HL-60 (cell line): ENCODE data around the gene RIPK4.
"Not testable (repeated sequence)": the region's sequence is repeated elsewhere in the genome, so short reads cannot be mapped to it uniquely, and the experiment has no call there.

ENCODE experiments used
- DNase-seq, 2 experiments: peaks; one replicate each; pipeline ENCODE4 v3.0.0-alpha.2; 2010 to 2020; ENCODE audit warnings: low read depth in 1 of 2, low spot score in 1 of 2
- H3K27ac ChIP-seq: fragments of 250-450 bp; sonication (Bioruptor Pico); replicated peaks from 2 replicates; pipeline ENCODE4 v1.5.1; 2020; ENCODE audit warnings: mild to moderate bottlenecking, moderate library complexity
- H3K27me3 ChIP-seq: fragments of 250-450 bp; sonication (Bioruptor Pico); 2 replicates; pipeline ENCODE4 v1.5.1; 2021; ENCODE audit warnings: mild to moderate bottlenecking, moderate library complexity; ENCODE audit not compliant: insufficient read depth, poor library complexity, severe bottlenecking
- H3K4me3 ChIP-seq: replicated peaks from 2 replicates; pipeline ENCODE4 v1.5.1; 2011; ENCODE audit warnings: mild to moderate bottlenecking, control low read depth, low read length; ENCODE audit not compliant: insufficient read depth
- GABPA ChIP-seq: IDR thresholded peaks from 2 replicates; pipeline ENCODE4 v1.6.1; 2012; ENCODE audit warnings: low read depth
- POLR2AphosphoS5 ChIP-seq: IDR thresholded peaks from 2 replicates; pipeline ENCODE4 v1.6.1; 2012; ENCODE audit warnings: low read depth
- SPI1 ChIP-seq: IDR thresholded peaks from 2 replicates; pipeline ENCODE4 v1.6.1; 2012; ENCODE audit warnings: low read depth, mild to moderate bottlenecking, borderline replicate concordance
- TF ChIP-seq, protein P1 (sequence below): IDR thresholded peaks from 2 replicates; pipeline ENCODE4 v1.6.1; 2012; ENCODE audit warnings: low read depth; ENCODE audit not compliant: insufficient replicate concordance
- TF ChIP-seq, protein P2 (sequence below): IDR thresholded peaks from one replicate; pipeline ENCODE4 v1.5.1; 2011; ENCODE audit warnings: low read length, control low read depth, inconsistent platforms; ENCODE audit not compliant: insufficient read depth

The RIPK4 gene

DNA sequence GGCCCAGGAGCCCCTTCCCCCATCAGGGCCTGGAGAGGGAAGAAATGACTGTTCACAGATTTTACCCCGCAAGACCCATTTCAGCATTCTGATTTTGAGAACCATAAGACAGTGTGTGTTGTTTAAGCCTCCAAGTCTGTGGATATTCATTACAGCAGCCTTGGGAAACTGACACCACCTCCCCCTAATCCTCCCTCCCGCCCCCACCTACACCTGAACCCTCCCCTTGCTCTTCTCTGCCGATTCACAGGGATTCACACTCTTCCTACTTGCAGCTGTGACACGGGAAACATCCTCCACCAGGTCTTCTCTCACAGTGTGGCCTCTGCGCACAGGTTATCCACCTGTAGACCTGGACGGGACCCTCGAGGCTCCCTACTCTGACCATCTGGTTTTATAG, 50.1 kb downstream of the RIPK4 start:
- TF ChIP-seq, protein P1, sequence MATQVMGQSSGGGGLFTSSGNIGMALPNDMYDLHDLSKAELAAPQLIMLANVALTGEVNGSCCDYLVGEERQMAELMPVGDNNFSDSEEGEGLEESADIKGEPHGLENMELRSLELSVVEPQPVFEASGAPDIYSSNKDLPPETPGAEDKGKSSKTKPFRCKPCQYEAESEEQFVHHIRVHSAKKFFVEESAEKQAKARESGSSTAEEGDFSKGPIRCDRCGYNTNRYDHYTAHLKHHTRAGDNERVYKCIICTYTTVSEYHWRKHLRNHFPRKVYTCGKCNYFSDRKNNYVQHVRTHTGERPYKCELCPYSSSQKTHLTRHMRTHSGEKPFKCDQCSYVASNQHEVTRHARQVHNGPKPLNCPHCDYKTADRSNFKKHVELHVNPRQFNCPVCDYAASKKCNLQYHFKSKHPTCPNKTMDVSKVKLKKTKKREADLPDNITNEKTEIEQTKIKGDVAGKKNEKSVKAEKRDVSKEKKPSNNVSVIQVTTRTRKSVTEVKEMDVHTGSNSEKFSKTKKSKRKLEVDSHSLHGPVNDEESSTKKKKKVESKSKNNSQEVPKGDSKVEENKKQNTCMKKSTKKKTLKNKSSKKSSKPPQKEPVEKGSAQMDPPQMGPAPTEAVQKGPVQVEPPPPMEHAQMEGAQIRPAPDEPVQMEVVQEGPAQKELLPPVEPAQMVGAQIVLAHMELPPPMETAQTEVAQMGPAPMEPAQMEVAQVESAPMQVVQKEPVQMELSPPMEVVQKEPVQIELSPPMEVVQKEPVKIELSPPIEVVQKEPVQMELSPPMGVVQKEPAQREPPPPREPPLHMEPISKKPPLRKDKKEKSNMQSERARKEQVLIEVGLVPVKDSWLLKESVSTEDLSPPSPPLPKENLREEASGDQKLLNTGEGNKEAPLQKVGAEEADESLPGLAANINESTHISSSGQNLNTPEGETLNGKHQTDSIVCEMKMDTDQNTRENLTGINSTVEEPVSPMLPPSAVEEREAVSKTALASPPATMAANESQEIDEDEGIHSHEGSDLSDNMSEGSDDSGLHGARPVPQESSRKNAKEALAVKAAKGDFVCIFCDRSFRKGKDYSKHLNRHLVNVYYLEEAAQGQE, result no peak
- TF ChIP-seq, protein P2, sequence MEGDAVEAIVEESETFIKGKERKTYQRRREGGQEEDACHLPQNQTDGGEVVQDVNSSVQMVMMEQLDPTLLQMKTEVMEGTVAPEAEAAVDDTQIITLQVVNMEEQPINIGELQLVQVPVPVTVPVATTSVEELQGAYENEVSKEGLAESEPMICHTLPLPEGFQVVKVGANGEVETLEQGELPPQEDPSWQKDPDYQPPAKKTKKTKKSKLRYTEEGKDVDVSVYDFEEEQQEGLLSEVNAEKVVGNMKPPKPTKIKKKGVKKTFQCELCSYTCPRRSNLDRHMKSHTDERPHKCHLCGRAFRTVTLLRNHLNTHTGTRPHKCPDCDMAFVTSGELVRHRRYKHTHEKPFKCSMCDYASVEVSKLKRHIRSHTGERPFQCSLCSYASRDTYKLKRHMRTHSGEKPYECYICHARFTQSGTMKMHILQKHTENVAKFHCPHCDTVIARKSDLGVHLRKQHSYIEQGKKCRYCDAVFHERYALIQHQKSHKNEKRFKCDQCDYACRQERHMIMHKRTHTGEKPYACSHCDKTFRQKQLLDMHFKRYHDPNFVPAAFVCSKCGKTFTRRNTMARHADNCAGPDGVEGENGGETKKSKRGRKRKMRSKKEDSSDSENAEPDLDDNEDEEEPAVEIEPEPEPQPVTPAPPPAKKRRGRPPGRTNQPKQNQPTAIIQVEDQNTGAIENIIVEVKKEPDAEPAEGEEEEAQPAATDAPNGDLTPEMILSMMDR, result no peak
- TF ChIP-seq SPI1 (no peak), GABPA (no peak), POLR2AphosphoS5 (no peak)
- no peak overlapping the region for H3K4me3 ChIP-seq
- H3K27ac ChIP-seq, result no peak overlapping the region
- H3K27me3 ChIP-seq, result no peaks in the 10 kb centered on the region
- no peak for DNase-seq

DNA sequence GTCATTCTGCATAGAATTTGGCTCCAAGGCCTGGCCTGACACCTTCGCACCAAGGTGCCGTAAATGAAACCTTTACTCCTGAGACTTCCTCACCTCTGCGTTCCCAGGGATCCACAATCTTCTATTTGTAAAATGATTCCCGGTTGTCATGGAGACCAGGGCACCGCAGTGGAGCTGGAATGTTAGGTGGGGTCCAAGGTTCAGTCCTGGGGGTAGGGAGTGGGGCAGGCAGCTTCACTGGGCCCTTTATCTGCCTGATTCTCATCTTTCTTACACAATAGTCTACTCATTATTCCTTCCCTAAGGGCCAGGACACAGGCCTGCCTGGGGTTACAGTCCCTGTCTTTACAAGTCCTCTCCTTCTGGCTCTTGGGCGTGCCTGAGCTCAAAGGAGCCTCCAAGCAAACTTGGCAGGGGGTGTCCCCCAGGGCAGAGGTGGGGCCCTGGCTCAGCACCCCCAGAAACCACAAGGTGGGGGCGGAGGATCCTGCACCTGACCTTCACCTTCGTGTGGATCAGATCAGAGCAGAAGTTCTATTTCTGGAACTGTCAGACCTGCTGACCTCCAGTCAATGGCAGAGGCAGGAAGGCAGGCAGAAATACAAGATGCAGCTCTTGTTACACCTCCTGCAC, 51.1 kb downstream of the RIPK4 start:
- H3K27me3 ChIP-seq, result no peaks in the 10 kb centered on the region
- H3K27ac ChIP-seq, result no peak overlapping the region
- no peak overlapping the region for H3K4me3 ChIP-seq
- TF ChIP-seq GABPA, result no peak
- no peak for TF ChIP-seq SPI1
- TF ChIP-seq POLR2AphosphoS5, result no peak
- TF ChIP-seq, protein P2, result no peak
- no peak for DNase-seq

DNA sequence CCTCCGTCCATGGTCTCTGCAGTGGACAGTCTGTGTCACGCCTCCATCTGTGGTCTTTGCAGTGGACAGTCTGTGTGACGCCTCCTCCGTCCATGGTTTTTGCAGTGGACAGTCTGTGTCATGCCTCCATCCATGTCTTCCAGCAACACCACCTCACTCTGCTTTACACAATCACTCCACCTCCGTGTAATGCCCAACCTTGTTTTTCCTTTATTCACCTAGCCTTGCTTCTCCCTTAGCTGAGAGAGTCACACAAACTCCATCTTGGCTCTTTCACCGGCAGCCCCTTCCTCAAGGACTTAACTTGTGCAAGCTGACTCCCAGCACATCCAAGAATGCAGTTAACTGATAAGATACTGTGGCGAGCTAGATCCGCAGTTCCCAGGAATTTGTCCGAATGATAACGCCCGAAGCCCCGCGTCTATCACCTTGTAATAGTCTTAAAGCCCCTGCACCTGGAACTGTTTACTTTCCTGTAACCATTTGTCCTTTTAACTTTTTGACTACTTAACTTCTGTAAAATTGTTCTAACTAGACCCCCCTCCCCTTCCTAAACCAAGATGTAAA, 52.5 kb downstream of the RIPK4 start:
- not testable (repeated sequence) for DNase-seq, H3K27ac ChIP-seq, H3K27me3 ChIP-seq, H3K4me3 ChIP-seq

DNA sequence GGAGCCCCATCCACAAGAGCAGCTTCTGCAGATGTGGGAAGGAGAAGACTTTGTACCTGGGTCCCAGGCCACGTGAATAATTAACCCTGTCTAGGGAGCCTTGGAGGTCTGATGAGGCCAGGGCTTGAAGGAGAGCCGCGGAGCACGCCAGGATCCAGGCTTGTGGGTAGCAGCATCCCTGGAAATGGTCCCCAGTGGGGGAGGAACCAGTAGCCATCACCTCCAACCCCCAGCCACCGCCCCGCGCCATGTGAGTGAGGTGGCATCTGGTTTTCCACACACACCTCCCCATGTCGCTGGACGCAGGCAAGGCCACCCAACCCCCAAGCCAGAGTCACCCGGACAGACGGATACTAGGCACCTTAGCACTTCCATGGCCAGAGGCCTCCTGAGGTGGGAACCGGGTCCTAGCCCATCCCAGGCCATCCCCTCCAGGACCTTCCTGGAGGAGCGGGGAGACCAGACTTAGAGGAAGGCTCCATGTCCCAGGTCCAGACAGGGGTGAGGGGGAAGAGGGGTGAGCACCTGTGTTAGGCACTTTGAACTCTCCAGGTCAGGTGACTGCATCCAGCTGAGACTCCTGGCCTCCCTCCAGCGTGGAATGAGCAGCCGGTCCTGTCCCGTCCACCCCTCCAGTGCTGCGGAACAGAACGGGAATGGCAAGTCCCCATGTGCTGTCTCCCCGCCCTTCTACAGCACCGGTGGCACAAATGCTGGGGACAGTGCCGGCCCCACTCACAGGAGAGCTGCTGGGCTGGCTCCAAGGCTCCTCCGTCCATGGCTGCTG, 53.2 kb downstream of the RIPK4 start:
- DNase-seq, result no peak

More for the DNA sequence above, 53.2 kb downstream of the RIPK4 start:
- Histone ChIP-seq H3K27me3 (no peaks in the 10 kb centered on the region), H3K27ac (no peak overlapping the region), H3K4me3 (no peak overlapping the region)
- no peak for TF ChIP-seq GABPA
- TF ChIP-seq SPI1, result no peak
- TF ChIP-seq, protein P2, result no peak
- TF ChIP-seq, protein P1, result no peak
- TF ChIP-seq POLR2AphosphoS5, result no peak
